Gastroesophageal sphincter (tissue), 4 donors: ENCODE data around the gene ST6GALNAC3. TPM values are rescaled to one million over a fixed set of nuclear protein-coding genes. Genes with fewer than 3 reads are reported as not detected.

Experiments
- ATAC-seq: fragments of 150-250 bp; one replicate; pipeline ENCODE4 v1.9.1; 2016; ENCODE audit warnings: mild to moderate bottlenecking, moderate library complexity
- H3K27ac ChIP-seq, 4 donors: fragments of 200-600 bp; sonication (generic) in 3 of 4; 1 replicate in 3 of 4; 2 replicates in 1 of 4; pipeline ENCODE4 v1.5.1; 2016 to 2019
- H3K27me3 ChIP-seq: fragments of 200-600 bp; sonication (generic); one replicate; pipeline ENCODE4 v1.5.1; 2019
- H3K36me3 ChIP-seq, 2 donors: fragments of 200-600 bp; sonication (generic); one replicate each; pipeline ENCODE4 v1.5.1; 2019; ENCODE audit warnings: control low read depth in 1 of 2
- H3K4me1 ChIP-seq, 3 donors: fragments of 200-600 bp; sonication (generic); 1 replicate in 2 of 3; 2 replicates in 1 of 3; pipeline ENCODE4 v1.5.1; 2016 to 2019; ENCODE audit warnings: control low read depth in 2 of 3
- H3K4me3 ChIP-seq, 2 donors: fragments of 200-600 bp; sonication (generic); one replicate each; pipeline ENCODE4 v1.5.1; 2019; ENCODE audit warnings: mild to moderate bottlenecking in 1 of 2, moderate library complexity in 1 of 2
- H3K9me3 ChIP-seq, 3 donors: fragments of 200-600 bp; sonication (generic); one replicate each; pipeline ENCODE4 v1.5.1; 2017 to 2019; ENCODE audit warnings: control low read depth in 2 of 3
- CTCF ChIP-seq, 4 experiments: fragments of 200-600 bp in 2 of 4; fragments of 450-650 bp in 2 of 4; sonication (generic) in 1 of 4; IDR thresholded peaks; one replicate each; pipeline ENCODE4 v1.5.1; 2017 to 2019; ENCODE audit warnings: antibody characterized with exemption in 4 of 4, mild to moderate bottlenecking in 2 of 4, moderate library complexity in 2 of 4
- EP300 ChIP-seq: sonication (generic); formaldehyde crosslinking; IDR thresholded peaks from one replicate; pipeline ENCODE4 v1.6.1; 2017; ENCODE audit warnings: antibody characterized with exemption, mild to moderate bottlenecking
- POLR2A ChIP-seq, 2 donors: fragments of 450-650 bp; IDR thresholded peaks; one replicate each; pipeline ENCODE4 v1.6.1; 2017; ENCODE audit warnings: antibody characterized with exemption in 2 of 2, mild to moderate bottlenecking in 2 of 2, moderate library complexity in 1 of 2
- POLR2AphosphoS5 ChIP-seq: sonication (generic); formaldehyde crosslinking; IDR thresholded peaks from one replicate; pipeline ENCODE4 v1.6.1; 2017; ENCODE audit warnings: antibody characterized with exemption
- WGBS, 2 donors: methylation state at CpG; one replicate each; pipeline ENCODE4 v1.1.5; 2018; ENCODE audit warnings: low coverage in 1 of 2; 5-methylcytosine and 5-hydroxymethylcytosine counted together
- total RNA-seq, 4 donors: library from RNA; depleted of rRNA; stranded (reverse); fragments of >200 nt; gene quantifications; one replicate each; pipeline ENCODE4 v1.1.0, GENCODE V29; 2016

ST6GALNAC3 gene
- total RNA-seq, 4 donors from 2014 or later: 2.8 to 10.6 (median 3.3) TPM

DNA sequence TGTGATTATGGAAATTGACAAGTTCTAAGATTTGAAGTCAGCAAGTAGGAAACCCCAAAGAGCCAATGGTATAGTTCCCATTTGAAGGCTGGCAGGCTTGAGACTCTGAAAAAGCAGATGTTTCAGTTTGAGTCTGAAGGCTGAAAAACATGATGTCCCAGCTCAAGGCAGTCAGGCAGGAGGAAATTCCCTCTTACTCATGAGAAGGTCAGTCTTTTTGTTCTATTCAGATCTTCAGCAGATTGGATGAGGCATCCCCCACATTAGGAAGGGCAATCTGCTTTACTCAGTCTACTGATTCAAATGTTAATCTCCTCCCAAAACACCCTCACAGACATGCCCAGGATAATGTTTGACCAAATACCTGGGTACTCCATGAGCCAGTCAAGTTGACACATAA lies 420.3 kb downstream of the ST6GALNAC3 start:
- H3K27ac ChIP-seq: no peak overlapping the region
- no peaks in the 10 kb centered on the region for H3K9me3 ChIP-seq
- no peak overlapping the region for H3K4me3 ChIP-seq
- no peak for TF ChIP-seq POLR2A (IDR thresholded peaks at IDR 0.05)
- no peak for TF ChIP-seq EP300
- TF ChIP-seq POLR2AphosphoS5: no peak
- no peak for TF ChIP-seq CTCF (IDR thresholded peaks at IDR 0.05)
- H3K4me1 ChIP-seq: no peaks in the 10 kb centered on the region
- no peaks in the 10 kb centered on the region for H3K27me3 ChIP-seq
- H3K36me3 ChIP-seq: no peaks in the 10 kb centered on the region
- no peak for ATAC-seq

GRCh38 chr1:76496871-76497270 lies 422.3 kb downstream of the ST6GALNAC3 start:
- Histone ChIP-seq H3K9me3 (no peaks in the 10 kb centered on the region), H3K27me3 (no peaks in the 10 kb centered on the region), H3K36me3 (no peaks in the 10 kb centered on the region), H3K4me1 (no peaks in the 10 kb centered on the region), H3K27ac (no peak overlapping the region), H3K4me3 (no peak overlapping the region)
- 62 to 68% methylated on average over 3 of the region's 3 CpGs for WGBS, 2 donors
- no peak for TF ChIP-seq POLR2A (IDR thresholded peaks at IDR 0.05)
- no peak for ATAC-seq

DNA sequence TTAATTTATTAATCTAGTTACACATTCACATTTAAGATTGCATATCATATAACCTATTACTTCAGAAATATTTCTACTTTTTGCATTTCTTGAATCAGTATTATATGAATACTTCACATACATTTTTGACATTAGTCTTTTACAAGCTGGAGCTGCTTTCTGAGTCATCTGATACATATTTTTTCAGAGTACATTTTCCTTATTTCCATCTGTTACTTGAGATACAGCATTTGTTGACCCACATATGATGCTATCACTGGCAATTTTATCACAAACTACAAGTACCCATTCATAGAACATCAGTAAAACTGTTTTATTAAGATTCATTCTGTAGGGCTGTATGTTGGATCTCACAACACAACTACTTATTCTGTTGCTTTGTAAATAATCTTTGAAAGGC lies 425.6 kb downstream of the ST6GALNAC3 start:
- Histone ChIP-seq H3K9me3 (no peaks in the 10 kb centered on the region), H3K27ac (no peak overlapping the region), H3K4me1 (no peaks in the 10 kb centered on the region), H3K4me3 (no peak overlapping the region), H3K27me3 (no peaks in the 10 kb centered on the region), H3K36me3 (no peaks in the 10 kb centered on the region)
- no peak for ATAC-seq
- TF ChIP-seq CTCF (IDR thresholded peaks at IDR 0.05) (no peak), EP300 (no peak), POLR2AphosphoS5 (no peak), POLR2A (IDR thresholded peaks at IDR 0.05) (no peak)

DNA sequence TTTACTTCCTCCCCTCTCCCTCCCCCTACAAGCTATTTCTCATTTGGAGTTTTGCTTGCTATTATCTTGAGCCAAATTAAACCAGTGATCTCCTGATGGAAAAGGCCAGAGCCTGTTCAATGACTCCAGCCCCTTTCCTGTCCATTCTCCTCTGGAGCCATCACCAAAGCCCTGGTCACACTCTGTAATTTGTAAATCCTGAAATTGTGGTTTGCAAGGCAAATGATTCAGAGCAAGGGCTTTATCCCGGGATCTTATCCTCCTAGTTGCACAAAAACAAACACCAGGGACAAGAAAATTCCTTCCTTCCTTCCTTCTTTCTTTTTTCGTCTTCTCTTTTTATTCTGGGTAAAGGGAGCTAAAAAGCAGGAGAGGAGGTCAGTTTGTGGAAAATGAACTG lies 426.6 kb downstream of the ST6GALNAC3 start:
- Histone ChIP-seq H3K9me3 (no peaks in the 10 kb centered on the region), H3K36me3 (no peaks in the 10 kb centered on the region), H3K4me3 (no peak overlapping the region), H3K27ac (no peak overlapping the region), H3K27me3 (no peaks in the 10 kb centered on the region), H3K4me1 (no peaks in the 10 kb centered on the region)
- TF ChIP-seq POLR2A (IDR thresholded peaks at IDR 0.05) (no peak), CTCF (IDR thresholded peaks at IDR 0.05) (no peak), EP300 (no peak)
- WGBS, 2 donors: 40 to 83% methylated on average over 1 of the region's 2 CpGs
- ATAC-seq: no peak

GRCh38 chr1:76501586-76502219 lies 427.2 kb downstream of the ST6GALNAC3 start:
- Histone ChIP-seq H3K4me1 (no peaks in the 10 kb centered on the region), H3K27me3 (no peaks in the 10 kb centered on the region), H3K4me3 (no peak overlapping the region), H3K27ac (no peak overlapping the region), H3K36me3 (no peaks in the 10 kb centered on the region), H3K9me3 (no peaks in the 10 kb centered on the region)
- WGBS, 2 donors: 69 to 82% methylated on average over 7 of the region's 7 CpGs
- TF ChIP-seq CTCF (IDR thresholded peaks at IDR 0.05) (no peak), POLR2A (IDR thresholded peaks at IDR 0.05) (no peak)
- ATAC-seq: no peak
